Erythroblast (primary cell): ENCODE measurements around the gene RYR1.

Source experiments
- GATA1 ChIP-seq: IDR thresholded peaks from 2 replicates; pipeline ENCODE4 v1.6.1; 2011; ENCODE audit warnings: low read depth, mild to moderate bottlenecking, control low read depth, low read length, moderate library complexity
- POLR2A ChIP-seq: IDR thresholded peaks from 2 replicates; pipeline ENCODE4 v1.6.1; 2011; ENCODE audit warnings: mild to moderate bottlenecking, low read length

DNA sequence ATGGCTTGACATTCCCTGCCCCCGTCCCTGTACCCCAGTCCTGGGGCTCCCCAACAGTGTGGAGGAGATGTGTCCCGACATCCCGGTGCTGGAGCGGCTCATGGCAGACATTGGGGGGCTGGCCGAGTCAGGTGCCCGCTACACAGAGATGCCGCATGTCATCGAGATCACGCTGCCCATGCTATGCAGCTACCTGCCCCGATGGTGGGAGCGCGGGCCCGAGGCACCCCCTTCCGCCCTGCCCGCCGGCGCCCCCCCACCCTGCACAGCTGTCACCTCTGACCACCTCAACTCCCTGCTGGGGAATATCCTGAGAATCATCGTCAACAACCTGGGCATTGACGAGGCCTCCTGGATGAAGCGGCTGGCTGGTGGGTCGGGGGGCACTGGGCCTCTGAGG lies 83.8 kb downstream of the RYR1 start:
- TF ChIP-seq POLR2A, result no peak
- no peak for TF ChIP-seq GATA1
